HG02571 (cell line): ENCODE results near the gene ZBTB20.

Experiments
- ATAC-seq: cut with Tn5 transposase; IDR thresholded peaks from one replicate; pipeline ENCODE4 v1.9.1; 2021; ENCODE audit warnings: mild to moderate bottlenecking, moderate library complexity; ENCODE audit not compliant: unreplicated experiment

The ZBTB20 gene

GRCh38 chr3:114460459-114460858 is 686.6 kb downstream of the ZBTB20 start:
- peak; percentile 46 for ATAC-seq

- ATAC-seq = peak; percentile 65
Measured at GRCh38 chr3:114456742-114457141, 690.3 kb downstream of the ZBTB20 start.

- no peak for ATAC-seq
Measured at GRCh38 chr3:114455432-114455831, 691.7 kb downstream of the ZBTB20 start.

GRCh38 chr3:114454551-114455251 is 692.4 kb downstream of the ZBTB20 start:
- no peak for ATAC-seq

GRCh38 chr3:114453361-114453780 is 693.7 kb downstream of the ZBTB20 start:
- no peak for ATAC-seq

GRCh38 chr3:114452937-114453336 is 694.2 kb downstream of the ZBTB20 start:
- ATAC-seq = no peak

- ATAC-seq = no peak
Measured at GRCh38 chr3:114452256-114452655, 694.8 kb downstream of the ZBTB20 start.

GRCh38 chr3:114451561-114452018 is 695.5 kb downstream of the ZBTB20 start:
- no peak for ATAC-seq

- peak; percentile 38 for ATAC-seq
Measured at GRCh38 chr3:114451051-114451451, 696.0 kb downstream of the ZBTB20 start.

- ATAC-seq = no peak
Measured at GRCh38 chr3:114450008-114450596, 697.0 kb downstream of the ZBTB20 start.

GRCh38 chr3:114449271-114450007 is 697.6 kb downstream of the ZBTB20 start:
- peak; percentile 42 for ATAC-seq

GRCh38 chr3:114447950-114448479 is 699.1 kb downstream of the ZBTB20 start:
- ATAC-seq = no peak

GRCh38 chr3:114447545-114447944 is 699.5 kb downstream of the ZBTB20 start:
- peak; percentile 36 for ATAC-seq

- no peak for ATAC-seq
Measured at GRCh38 chr3:114446600-114446999, 700.5 kb downstream of the ZBTB20 start.

GRCh38 chr3:114445233-114445632 is 701.9 kb downstream of the ZBTB20 start:
- no peak for ATAC-seq

GRCh38 chr3:114444216-114444615 is 702.9 kb downstream of the ZBTB20 start:
- no peak for ATAC-seq

GRCh38 chr3:114442246-114442645 is 704.8 kb downstream of the ZBTB20 start:
- ATAC-seq = no peak

GRCh38 chr3:114441386-114441785 is 705.7 kb downstream of the ZBTB20 start:
- no peak for ATAC-seq

GRCh38 chr3:114440700-114441099 is 706.4 kb downstream of the ZBTB20 start:
- ATAC-seq = no peak

- ATAC-seq = no peak
Measured at GRCh38 chr3:114439284-114439683, 707.8 kb downstream of the ZBTB20 start.

GRCh38 chr3:114437897-114438296 is 709.2 kb downstream of the ZBTB20 start:
- no peak for ATAC-seq

GRCh38 chr3:114436182-114436581 is 710.9 kb downstream of the ZBTB20 start:
- no peak for ATAC-seq
